SKM-1 (cell line): ENCODE results near the gene PTPN2.
"Not testable (repeated sequence)": the region's sequence is repeated elsewhere in the genome, so short reads cannot be mapped to it uniquely, and the experiment has no call there.

Experiments used
- DNase-seq: peaks from one replicate; lab custom pipeline; 2025; ENCODE audit not compliant: unreplicated experiment; lab: John Stamatoyannopoulos, UW

PTPN2 gene

GRCh38 chr18:12776821-12777471 is 107.1 kb downstream of the PTPN2 start:
- no peak for DNase-seq

GRCh38 chr18:12776415-12776814 is 107.6 kb downstream of the PTPN2 start:
- not testable (repeated sequence) for DNase-seq

GRCh38 chr18:12774982-12775381 is 109.1 kb downstream of the PTPN2 start:
- no peak for DNase-seq

GRCh38 chr18:12773369-12773768 is 110.7 kb downstream of the PTPN2 start:
- DNase-seq, result no peak

DNA sequence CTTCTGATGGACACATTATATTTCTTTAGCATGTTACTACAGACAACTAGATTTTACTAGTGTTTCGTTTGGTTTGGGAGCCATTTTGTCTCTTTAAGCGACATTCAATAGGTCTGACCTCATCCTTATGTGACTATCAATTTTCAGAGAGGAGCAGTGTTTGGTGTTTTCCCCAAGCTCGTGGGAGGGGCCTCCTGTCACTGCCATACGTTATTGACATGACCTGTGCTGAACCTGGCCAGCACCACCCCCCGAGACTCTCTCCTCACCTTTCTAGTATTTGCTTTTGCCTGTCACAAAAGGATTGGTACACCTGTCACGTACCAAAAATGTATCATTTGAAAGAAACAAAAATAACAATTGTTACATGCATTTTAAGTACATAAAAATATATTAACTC is 111.9 kb downstream of the PTPN2 start:
- no peak for DNase-seq

- DNase-seq, result no peak
Observed at GRCh38 chr18:12770469-12771219, 113.4 kb downstream of the PTPN2 start.

DNA sequence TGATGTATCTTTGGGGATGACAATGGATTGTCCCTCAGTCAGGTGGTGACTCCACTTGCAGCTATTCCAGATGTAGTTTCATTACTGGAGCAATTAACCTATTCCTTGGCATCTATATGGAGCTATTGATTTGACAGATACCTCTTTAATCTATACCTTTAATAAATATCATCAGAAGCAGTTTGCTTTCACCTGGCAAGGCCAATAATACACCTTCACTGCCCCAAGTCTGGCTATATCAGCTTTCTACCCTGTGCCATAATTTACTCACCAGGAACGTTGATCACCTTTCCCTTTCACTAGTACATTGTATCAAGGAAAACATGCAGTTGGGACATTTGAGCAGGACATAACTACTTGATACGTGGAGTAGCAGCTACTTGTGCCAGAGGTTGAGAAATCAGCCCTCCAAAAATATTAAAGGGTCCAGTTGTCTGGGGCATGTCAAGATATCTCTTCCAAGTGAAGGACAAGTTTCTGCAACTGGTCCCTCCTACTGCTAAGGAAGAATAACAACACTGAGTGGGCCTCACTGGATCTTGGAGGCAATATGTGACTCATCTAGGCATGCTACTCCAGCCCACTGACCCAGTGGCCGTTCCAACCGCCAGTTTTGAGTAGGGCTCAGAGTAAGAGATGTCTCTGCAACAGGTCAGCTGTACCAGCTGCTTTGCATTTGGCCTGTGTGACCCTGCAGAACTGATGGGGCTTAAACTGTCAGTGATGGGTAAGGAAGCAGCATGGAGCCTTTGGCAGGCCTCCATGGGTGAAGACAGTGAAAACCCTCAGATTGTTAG is 114.2 kb downstream of the PTPN2 start:
- DNase-seq, result no peak

DNA sequence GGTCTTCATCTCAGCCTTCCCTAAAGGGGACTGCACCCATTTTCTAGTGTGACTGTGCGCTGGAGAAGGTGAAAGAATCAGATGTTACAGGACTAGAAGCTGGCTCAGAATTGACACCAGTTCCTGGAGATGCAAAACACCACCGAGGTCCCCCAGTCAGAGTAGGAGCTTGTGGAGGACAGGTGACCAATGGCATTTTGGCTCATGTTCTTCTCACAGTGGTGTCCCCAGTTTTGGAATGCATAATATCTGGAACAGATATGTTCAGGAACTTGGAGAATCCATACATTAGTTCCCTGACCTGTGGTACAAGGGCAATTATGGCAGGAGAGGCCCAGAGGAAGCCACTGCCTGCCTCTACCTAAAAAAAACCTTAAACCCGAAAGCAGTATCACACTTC is 114.9 kb downstream of the PTPN2 start:
- no peak for DNase-seq

- DNase-seq, result no peak
Observed at GRCh38 chr18:12768625-12769024, 115.4 kb downstream of the PTPN2 start.

DNA sequence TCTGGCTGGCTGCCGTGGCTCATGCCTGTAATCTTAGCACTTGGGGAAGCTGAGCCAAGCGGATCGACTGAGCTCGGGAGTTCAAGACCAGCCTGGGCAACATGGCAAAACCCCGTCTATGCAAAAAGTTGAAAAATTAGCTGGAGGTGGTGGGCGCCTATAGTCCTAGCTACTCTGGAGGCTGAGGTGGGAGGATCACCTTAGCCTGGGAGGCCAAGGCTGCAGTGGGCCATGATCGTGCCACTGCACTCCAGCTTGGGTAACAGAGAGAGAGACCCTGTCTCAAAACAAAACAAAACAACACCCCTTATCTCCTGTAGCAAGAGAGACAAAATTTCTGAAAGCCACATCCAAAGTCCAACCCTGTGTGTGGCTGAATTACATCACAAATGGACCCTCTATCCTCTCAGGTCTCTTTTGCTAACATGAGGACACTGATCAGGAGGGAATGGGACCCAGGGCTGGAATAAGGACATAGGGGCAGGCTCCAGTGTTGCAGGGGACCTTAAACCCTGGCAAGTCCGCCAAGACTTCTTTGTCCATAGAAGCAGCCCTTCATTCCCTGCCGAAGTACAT is 116.4 kb downstream of the PTPN2 start:
- no peak for DNase-seq

GRCh38 chr18:12766986-12767433 is 117.0 kb downstream of the PTPN2 start:
- DNase-seq, result no peak

DNA sequence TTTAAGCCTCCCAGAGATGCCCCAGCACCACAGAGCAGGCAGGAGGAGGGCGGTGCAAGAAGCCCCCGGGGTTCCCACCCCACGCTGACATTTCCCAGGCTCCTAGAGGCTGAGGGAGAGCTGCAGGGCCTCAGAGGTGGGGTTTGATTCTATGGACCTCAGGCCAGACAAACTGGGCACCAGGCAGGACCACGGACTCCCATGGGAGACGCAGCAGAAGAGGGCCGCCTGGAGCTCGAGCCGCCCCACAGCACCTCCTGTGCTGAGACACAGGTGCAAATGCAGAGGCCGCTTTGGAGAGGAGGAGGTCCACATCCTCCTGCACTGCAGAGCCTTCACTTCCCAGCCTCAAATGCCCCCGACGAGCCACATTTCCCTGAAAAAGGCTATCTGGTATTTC is 118.5 kb downstream of the PTPN2 start:
- DNase-seq, result no peak

DNA sequence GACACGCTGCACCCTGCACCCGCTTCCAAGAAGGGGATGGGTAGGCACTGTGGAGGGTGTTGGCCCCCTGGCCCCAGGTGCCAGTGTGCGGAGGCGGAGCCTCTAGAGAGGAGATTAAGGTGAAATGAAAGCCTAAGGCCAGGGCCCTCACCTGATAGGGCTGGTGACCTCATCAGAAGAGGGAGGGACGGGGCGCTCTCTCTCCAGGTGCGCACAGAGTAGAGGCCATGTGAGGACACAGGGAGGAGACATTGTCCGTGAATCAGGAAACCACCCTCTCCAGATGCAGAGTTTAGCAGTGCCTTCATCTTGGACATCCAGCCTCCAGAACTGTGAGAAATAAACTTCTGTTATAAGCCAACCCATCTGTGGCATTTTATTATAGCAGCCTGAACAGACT is 118.9 kb downstream of the PTPN2 start:
- no peak for DNase-seq

- DNase-seq, result not testable (repeated sequence)
Observed at GRCh38 chr18:12758566-12758965, 125.5 kb downstream of the PTPN2 start.

DNA sequence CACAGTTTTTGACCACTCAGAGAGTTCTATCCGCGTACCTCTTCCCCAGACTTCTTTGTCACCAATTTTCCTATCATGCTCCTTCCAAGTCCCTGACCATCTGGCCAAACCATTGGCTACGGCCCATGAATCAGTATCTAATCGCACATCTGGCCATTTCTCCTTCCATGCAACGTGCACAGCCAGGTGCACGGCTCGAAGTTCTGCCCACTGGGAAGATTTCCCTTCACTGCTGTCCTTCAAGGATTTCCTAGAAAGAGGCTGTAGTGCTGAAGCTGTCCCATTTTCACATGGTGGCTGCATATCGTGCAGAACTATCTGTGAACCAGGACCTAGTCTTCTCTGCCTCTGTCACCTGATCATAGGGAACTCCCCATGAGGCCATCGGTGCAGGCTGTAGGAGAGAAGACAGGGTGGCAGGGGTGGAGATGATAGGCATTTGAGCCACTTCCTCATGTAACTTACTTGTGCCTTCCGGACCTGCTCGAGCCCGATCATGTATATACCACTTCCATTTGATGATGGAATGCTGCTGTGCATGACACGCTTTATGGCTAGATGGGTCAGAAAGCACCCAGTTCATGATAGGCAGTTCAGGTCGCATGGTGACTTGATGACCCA is 127.3 kb downstream of the PTPN2 start:
- DNase-seq, result not testable (repeated sequence)

DNA sequence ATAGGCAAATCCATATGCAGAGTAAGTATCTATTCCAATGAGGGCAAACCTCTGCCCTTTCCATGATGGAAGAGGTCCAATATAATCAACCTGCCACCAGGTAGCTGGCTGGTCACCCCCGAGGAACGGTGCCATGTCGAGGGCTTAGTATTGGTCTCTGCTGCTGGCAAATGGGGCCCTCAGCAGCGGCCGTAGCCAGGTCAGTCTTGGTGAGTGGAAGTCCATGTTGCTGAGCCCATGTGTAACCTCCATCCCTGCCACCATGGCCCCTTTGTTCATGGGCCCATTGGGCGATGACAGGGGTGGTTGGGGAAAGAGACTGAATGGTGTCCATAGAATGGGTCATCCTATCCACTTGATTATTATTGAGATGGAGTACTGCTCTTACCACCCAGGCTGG is 128.4 kb downstream of the PTPN2 start:
- not testable (repeated sequence) for DNase-seq

DNA sequence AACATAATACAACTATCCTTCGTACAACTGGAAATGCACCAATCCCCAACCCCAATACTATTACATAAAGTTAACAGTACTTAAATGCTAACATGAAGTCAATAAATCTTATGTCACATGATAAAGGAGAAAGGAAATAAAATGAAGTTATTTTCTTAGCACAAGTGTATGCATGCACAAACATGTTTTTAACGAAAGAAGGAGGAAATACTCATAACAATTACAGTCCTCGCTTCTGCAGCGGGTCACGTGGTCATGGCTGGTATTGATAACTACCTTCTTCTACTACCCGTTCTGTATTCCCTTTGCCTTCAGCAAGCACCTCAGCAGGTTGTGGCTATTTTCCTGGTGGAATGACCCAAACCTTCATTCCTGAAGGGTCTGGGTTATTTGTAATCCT is 129.5 kb downstream of the PTPN2 start:
- no peak for DNase-seq

DNA sequence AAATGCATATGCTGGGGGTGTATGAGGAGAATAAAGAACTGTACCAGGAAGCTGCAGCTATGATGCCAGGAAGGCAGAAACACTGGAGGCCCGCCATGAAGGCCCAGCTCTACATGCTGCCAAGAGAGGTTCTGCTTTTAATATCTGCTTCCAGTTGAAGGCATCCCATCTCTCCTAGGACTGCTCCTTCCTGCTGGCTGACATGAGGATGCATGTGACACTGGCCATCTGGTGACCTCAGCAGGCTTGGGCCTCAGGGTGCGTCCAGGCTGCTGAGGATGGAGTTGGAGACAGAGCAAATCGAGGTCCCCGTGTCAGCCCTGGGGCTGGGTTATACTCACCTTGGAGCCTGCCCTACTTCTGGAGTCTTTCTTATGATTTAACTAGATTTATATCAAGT is 132.1 kb downstream of the PTPN2 start:
- no peak for DNase-seq

DNA sequence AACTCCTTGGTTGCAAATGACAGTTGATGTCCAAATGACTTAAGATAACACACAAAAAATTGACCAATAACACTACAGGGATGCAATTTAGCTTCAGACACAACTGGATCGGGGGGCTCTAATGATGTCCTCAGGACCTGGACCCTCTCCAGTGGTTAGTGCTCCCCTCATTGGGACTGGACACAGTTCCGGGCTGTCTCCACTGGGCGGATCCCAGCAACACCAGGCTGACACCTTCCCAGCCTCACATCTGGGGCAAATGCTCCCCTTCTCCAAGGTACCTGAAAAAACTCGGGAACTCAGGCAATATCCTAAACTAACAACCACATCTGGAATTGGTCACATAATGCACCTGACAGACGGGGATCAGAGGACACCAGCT is 132.5 kb downstream of the PTPN2 start:
- DNase-seq, result no peak

- DNase-seq, result no peak
Observed at GRCh38 chr18:12750715-12751502, 133.1 kb downstream of the PTPN2 start.
